NB4 (cell line): ENCODE results near the gene AGBL2.

ENCODE experiments used
- MYC ChIP-seq: IDR thresholded peaks from 2 replicates; pipeline ENCODE4 v1.6.1; 2011; ENCODE audit warnings: low read depth, low read length
- POLR2A ChIP-seq: IDR thresholded peaks from 2 replicates; pipeline ENCODE4 v1.6.1; 2011; ENCODE audit warnings: mild to moderate bottlenecking; ENCODE audit not compliant: insufficient read length; ENCODE audit errors: extremely low read depth
- TF ChIP-seq, protein P1 (sequence below): IDR thresholded peaks from one replicate; pipeline ENCODE4 v1.5.1; 2012; ENCODE audit warnings: low read depth, low read length
- TF ChIP-seq, protein P2 (sequence below): IDR thresholded peaks from 2 replicates; pipeline ENCODE4 v1.6.1; 2011; ENCODE audit warnings: low read depth, low read length

DNA sequence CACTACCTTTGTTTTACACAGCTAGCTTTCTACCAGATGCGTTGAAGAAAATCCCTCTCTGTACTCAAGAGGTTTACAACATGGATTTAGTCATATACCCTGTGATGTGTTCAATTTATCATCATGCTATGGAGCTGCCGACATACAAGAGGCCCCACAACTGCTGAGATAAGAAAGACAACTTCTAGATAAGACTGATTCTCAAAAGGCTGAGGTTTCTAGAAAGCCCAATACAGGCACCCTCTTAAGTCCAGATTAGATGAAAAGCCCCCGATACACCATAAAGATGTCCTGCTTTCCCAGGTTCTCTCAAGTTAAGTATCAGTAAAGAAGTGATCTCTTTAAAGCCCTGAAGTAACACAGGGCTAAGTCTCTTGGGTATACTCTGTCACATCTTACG is 87.1 kb downstream of the AGBL2 start:
- TF ChIP-seq MYC (no peak), POLR2A (no peak)
- TF ChIP-seq, protein P1, sequence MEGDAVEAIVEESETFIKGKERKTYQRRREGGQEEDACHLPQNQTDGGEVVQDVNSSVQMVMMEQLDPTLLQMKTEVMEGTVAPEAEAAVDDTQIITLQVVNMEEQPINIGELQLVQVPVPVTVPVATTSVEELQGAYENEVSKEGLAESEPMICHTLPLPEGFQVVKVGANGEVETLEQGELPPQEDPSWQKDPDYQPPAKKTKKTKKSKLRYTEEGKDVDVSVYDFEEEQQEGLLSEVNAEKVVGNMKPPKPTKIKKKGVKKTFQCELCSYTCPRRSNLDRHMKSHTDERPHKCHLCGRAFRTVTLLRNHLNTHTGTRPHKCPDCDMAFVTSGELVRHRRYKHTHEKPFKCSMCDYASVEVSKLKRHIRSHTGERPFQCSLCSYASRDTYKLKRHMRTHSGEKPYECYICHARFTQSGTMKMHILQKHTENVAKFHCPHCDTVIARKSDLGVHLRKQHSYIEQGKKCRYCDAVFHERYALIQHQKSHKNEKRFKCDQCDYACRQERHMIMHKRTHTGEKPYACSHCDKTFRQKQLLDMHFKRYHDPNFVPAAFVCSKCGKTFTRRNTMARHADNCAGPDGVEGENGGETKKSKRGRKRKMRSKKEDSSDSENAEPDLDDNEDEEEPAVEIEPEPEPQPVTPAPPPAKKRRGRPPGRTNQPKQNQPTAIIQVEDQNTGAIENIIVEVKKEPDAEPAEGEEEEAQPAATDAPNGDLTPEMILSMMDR: no peak
- TF ChIP-seq, protein P2, sequence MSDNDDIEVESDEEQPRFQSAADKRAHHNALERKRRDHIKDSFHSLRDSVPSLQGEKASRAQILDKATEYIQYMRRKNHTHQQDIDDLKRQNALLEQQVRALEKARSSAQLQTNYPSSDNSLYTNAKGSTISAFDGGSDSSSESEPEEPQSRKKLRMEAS: no peak
